GM19025 (cell line): Measurements from ENCODE around the gene SYPL2.
A peak's percentile ranks its signal among the peaks of the same experiment; 100 is the strongest.
"Not testable (repeated sequence)": the region's sequence is repeated elsewhere in the genome, so short reads cannot be mapped to it uniquely, and the experiment has no call there.

Experiments
- ATAC-seq: cut with Tn5 transposase; IDR thresholded peaks from one replicate; pipeline ENCODE4 v1.9.1; 2021; ENCODE audit warnings: mild to moderate bottlenecking, low read depth, moderate library complexity; ENCODE audit not compliant: unreplicated experiment

The SYPL2 gene

DNA sequence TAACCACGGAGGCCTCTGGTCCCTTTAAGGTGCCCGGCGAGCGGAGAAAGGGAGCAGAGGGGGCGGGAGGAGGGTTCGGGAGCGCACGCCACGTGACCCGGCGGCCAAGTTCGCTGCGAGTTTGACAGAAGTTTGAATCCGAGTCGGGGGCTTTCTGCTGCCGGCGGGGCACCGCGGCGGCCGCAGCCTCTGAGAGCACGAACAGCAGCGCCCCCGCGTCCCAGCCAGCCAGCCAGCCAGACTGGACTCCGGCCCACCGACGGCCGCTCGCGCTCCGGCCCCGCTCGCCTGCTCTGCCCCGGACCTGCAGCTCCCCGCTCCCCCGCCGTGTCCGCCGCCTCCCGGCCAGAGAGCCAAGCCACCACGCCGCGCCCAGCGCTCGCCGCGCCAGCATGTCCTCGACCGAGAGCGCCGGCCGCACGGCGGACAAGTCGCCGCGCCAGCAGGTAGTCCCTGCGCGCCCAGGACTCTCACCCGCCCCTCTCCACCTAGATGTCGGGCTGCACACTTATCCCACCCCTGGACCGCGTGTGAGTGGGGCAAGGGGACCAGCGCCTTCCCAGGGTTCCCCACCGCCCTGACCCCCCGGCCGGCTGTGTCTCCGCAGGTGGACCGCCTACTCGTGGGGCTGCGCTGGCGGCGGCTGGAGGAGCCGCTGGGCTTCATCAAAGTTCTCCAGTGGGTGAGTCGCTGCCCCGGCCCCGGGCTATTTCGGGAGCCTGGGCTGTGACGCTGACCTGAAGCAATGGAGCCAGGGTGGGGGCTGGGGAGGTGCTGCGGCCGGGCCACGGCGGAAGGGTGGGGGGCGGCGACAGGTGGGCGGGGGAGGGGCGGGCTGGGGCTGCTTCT is at the start of gene SYPL2:
SYPL2 (plus strand) TSS at position 95 of the 849 bp plus-strand sequence; CDS start at position 393, 298 bp downstream.
- no peak for ATAC-seq

- ATAC-seq: no peak
Measured at GRCh38 chr1:109423498-109423897, 42.8 kb upstream of the SYPL2 start.

DNA sequence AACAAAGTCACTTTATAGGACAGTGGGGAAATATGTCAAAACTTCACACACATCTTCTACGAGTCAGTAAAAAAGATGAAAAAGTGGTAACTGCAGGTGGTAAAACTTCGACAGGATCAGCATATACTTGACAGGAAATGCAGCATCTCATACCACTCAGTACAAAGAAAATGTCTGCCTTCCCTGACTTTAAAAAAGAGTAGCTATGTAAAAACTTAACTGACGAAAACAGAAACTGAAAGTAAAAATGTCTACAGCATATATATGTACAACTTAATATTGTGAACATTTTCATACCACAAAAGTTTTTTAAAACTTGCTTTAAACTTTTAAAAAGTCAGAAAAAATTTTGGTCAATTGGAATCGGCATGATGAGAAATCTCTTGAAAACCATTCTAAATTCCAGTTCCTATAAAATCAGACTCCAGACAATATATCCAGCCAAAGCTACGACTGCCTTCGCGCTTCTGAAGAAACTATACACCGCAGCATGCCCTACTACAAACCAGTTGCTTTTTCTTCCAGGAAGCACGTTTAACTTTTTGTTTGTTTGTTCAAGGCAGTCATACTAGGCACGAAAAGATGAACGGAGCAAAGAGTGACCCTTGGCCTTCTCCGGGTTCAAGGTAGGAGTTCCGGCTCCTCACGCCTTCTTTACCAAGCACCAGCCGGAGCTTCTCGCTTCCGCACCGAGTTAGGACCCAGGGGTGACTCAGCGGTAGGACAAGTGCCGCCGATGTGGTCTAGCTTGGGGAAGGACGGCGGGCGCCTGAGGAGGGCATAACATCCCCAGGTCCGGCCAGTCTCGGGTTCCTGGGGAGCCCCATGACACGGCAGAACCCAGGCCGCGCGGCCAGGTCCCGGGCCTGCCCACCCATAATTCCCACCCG is 40.7 kb upstream of the SYPL2 start:
- ATAC-seq: peak; percentile 15

DNA sequence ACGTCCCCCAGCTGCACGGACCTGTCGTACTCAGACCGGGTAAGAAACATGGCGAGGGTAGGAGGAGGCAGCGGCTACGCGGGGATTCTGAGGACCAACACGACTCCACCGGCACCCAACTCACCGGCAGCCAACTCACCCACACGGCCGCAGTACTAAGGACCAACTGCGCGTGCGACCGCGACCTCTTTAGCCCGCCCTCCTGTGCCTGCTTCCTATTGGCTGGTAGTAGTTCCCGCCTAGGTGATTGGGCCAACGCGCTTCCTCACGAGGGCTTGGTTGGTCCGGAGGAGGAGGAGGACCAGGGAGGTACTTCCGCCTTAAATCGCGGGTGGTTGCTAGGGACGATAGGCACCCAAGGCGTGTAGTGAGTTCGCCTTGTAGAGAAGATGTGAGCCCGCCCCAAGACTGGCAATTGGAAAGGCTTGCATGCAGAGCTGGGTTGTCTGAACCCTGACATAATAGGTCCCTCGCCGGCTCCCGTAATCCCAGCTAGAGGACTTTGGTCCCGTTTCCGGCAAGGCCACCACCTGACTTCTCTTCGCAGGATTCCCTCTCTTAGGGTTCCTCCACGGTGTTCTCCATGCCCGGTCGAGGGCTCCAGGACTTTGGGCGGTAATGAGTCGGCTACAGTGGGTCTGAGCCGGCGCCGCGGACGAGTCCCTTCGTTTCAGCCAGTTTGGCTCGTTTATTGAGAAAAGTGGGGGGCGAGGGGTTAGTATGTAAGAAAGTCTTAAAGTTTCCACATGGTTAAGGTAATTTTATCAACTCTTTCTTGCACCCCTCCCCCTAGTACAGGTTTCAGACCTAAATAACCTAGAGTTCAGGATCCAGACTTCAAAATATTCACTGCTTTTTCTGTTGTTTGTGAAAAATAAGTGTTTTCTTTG is 39.8 kb upstream of the SYPL2 start, which contains the start of gene PSMA5:
PSMA5 (minus strand) TSS at position 168 of the 890 bp plus-strand sequence; CDS start at position 50, 118 bp downstream.
- peak; percentile 96 for ATAC-seq

- no peak for ATAC-seq
Measured at GRCh38 chr1:109427171-109427467, 39.2 kb upstream of the SYPL2 start.

DNA sequence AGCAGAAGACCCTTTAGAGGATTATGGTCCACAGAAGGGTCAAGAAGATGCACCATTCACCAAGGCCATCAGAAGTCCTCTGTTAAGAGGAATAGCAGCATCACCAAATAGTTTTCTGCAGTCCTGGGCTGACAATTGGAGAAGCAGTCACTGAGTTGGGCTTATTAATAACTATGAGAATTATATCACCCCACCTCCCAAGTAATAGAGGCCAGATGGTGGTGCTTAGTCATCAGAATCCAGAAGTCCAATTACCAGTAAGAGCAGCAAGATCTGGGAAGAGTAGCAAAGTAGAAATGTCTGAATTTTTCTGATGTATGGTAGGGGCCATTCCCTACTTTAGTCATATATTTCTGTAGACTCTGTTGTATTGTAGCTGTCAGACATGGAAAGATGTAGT is 34.0 kb upstream of the SYPL2 start:
- ATAC-seq: no peak

GRCh38 chr1:109433322-109433721 is 33.0 kb upstream of the SYPL2 start:
- ATAC-seq: no peak

GRCh38 chr1:109434484-109434883 is 31.9 kb upstream of the SYPL2 start:
- no peak for ATAC-seq

- no peak for ATAC-seq
Measured at GRCh38 chr1:109438798-109439297, 27.5 kb upstream of the SYPL2 start.

DNA sequence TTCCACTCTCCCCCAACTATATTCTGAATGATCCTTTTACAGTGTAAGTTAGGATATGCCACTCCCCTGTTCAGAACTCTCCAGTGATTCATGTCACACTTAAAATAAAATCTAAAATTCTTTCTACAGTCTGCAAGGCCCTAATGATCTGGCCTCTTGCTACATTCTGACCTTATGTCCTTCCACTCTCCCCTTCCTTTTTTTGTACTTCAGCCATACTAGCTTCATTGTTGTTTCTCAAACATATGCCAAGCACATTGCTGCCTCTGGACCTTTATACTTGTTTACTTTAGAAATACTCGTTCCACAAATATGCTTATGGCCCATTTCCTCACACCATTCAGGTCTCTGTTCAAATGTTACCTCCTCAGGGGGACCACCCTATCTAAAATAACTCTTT is 25.3 kb upstream of the SYPL2 start:
- no peak for ATAC-seq

DNA sequence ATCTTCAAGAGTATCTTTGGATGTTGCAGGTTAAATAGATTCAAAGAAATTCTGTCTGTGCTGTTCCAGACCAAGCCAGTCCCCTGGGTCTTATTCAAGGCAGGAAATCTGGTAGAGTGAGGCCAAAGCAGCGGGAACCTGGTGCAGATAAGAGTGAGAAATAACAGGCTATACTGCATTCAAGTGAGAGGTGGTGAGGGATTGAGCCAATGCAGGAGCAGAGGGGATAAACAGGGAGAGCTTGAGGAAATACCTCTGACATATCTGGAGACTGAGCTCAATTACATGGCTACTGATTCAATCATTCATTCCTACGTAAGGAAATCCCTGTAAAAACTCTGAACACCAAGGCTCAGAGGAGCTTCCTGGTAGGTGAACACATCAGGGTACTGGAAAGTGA is 22.9 kb upstream of the SYPL2 start:
- no peak for ATAC-seq

- ATAC-seq: no peak
Measured at GRCh38 chr1:109444346-109444745, 22.0 kb upstream of the SYPL2 start.

DNA sequence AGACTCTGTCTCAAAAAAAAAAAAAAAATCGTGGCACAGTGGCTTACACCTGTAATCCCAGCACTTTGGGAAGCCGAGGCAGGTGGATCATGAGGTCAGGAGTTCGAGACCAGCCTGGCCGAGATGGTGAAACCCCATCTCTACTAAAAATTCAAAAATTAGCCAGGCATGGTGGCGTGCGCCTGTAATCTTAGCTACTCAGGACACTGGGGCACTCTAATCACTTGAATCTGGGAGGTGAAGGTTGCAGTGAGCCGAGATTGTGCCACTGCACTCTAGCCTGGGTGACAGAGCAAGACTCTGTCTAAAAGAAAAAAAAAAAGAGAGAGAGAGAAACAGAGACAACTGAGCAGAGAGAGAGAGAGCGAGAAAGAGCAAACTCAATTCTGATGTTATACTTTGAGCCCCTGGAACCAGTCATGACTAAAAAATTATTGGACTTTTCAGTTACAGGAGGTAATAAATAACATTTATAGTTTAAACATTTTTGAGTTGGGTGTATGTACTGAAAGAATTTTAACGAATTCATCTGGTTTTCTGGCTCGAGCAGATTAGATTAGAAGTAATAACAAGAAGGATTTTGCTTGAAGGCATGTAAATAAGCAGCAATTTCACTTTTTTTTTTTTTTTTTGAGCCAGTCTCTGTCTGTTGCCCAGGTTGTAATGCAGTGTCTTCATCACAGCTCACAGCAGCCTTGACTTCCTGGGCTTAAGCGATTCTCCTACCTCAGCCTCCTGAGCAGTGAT is 20.2 kb upstream of the SYPL2 start:
- ATAC-seq: not testable (repeated sequence)

DNA sequence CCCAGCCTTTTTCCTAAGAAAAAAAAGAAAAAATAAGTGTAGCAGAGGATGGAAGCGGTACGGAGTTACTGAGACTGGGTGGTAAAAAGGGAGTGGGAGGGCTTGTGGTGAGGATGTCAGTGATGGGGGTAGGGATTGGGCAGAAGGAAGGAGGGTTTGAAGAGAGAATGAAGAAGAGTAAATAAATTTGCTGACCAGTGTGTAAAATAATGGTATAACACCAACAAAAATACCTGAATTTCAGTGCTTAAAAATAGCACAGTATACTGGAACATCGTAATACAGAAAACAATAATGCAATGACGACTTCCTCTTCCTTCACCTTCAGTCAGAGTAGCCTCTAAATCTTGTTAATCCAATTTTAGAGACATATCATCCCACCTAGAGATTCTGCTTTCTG is 18.8 kb upstream of the SYPL2 start:
- ATAC-seq: no peak

DNA sequence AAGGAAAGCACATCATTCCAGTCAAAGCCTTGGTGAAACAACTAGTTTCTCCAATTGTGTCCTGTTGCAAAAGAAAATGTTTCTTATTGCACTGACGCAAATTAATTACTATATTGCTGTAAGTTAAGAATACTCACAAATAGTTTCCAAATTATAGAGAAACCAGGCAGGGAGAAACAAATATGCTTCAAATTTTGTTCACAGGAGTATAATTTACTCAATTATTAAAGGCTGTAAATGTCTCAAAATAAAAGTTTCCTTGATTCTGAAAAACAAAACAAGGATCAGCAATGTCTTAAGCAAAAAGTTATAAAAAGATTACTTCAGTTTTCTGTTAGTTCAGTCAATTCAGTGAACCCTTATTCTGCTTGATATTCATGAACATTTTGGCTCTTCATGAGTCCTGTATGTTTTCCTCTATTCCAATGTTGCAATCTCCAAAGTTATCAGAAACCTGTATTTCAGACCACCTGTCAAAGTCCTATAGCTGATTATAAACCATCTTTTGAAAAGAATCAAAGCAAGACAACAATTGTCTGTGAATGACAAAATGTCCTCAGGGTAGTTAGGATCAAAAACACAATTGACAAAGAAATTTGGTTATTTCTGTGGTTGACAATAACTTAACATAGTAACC is 11.7 kb upstream of the SYPL2 start:
- no peak for ATAC-seq

GRCh38 chr1:109457819-109458218 is 8.5 kb upstream of the SYPL2 start:
- no peak for ATAC-seq

GRCh38 chr1:109466125-109466451 is 258 bp upstream of the SYPL2 start:
- ATAC-seq: no peak

DNA sequence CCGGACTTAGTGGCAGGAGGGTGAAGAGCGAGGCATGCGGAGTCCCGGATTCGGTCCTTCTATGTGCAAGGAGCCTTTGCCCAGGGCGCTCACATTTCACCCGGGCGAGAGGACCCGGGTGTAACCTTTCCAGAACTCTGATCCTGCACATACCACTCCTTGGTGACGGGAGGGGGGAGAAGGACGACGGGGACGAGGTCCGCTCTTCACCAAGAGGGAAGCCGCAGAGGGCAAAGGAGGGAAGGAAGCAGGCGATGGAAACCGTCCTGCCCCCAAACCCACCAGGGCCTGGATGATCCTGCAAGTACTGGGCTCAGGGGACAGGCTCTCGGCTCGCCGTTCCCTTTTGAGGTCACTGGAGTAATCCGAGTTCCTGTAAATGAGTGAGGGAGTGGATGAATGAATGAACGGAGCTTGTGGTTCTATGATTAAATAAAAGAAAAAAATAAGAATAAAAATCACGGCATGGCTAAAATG is 993 bp downstream of the SYPL2 start:
- ATAC-seq: no peak

GRCh38 chr1:109468061-109468460 is 1.7 kb downstream of the SYPL2 start:
- ATAC-seq: no peak
